Measurements from ENCODE around the gene AP4M1. TPM values are rescaled to one million over a fixed set of nuclear protein-coding genes. Genes with fewer than 3 reads are reported as not detected.

Gene AP4M1
- total and polyA plus RNA-seq, 9 of the 15 experiments (the other 6 are each of a cell fraction or from before 2014, with no cell fraction given) = 1.3 to 30.9 (median 14.1) TPM

DNA sequence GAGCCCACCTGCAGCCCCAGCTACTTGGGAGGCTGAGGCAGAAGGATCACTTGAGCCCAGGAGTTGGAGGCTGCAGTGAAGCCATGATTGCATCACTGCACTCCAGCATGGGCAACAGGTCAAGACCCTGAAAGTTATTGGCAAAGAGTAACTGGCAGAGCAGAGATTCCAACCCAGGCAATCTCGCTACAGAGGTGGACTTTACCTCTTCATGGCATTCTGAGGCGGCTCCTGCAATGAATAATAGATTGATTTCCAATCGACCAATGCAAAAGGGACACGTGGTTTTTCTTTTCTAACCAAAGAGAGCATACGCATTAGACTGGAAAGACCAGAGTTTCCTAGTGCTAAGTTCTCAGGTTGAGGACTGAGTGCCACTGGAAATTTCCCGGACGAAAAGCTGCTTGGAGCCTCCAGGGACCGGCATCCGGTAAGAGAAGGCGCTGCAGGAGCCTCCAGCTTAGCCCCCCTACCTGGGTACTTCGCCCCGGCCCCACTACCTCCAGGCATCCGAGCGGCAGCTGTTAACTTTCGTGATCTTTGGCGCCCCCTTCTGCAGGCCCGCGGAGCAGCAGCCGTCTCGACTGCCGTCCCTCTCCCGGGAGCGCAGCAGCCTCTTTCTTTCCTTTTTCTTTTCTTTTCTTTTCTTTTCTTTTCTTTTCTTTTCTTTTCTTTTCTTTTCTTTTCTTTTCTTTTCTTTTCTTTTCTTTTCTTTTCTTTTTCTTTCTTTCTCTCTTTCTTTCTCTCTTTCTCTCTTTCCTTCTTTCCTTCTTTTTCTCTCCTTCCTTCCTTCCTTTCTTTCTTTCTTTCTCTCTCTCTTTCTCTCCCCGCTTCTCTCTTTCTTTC, 29.4 kb downstream of the AP4M1 start:
- Histone ChIP-seq H4K20me1 (replicated peaks; ENCODE audit: control insufficient read depth, insufficient read depth, low read length) (no peaks in the 10 kb centered on the region), H2AFZ (ENCODE audit: low read depth, low read length) (peak overlapping the region; percentile 85), H3K27me3 (ENCODE audit: control insufficient read depth in 2 of 2, insufficient read depth in 2 of 2, low read length in 2 of 2) (no peaks in the 10 kb centered on the region; a peak in 2 of 5 replicates), H3K4me2 (ENCODE audit: insufficient read depth, low read length) (peak overlapping the region; percentile 60), H3K4me3 (no peak overlapping the region), H3K4me1 (replicated peaks in 1 of 2; ENCODE audit: control insufficient read depth in 2 of 2, insufficient read depth in 2 of 2, low read length in 2 of 2) (peaks cover 11 to 27% of the 10 kb centered on the region in 2 experiments), H3K9me3 (replicated peaks; ENCODE audit: control insufficient read depth, insufficient read depth, low read depth, low read length) (no peaks in the 10 kb centered on the region), H3K9ac (ENCODE audit: insufficient read depth in 1 of 2, low read depth in 2 of 2, low read length in 2 of 2) (peak overlapping the region; percentile 48 to 75), H3K79me2 (ENCODE audit: control insufficient read depth, insufficient read depth, low read length) (peaks cover 12% of the 10 kb centered on the region), H3K9me1 (ENCODE audit: control insufficient read depth, insufficient read depth, low read length) (no peaks in the 10 kb centered on the region), H3K36me3 (ENCODE audit: control insufficient read depth, insufficient read depth, low read length) (no peaks in the 10 kb centered on the region), H3K27ac (ENCODE audit: extremely low read depth, low read depth, low read length) (no peak overlapping the region)
- no TSS peak for BruUV-seq (replicated peaks)
- ChIA-PET CTCF (ENCODE audit: low intra/inter-chr PET ratio) (interaction anchor here (0.6 to 4.8 kb wide), 13 partner anchors 12 to 684 kb away, joined by 3 to 54 read pairs (median 5); no protein-coding TSS in a partner anchor), POLR2A (interaction anchor here (0.7 to 1.1 kb wide), 5 partner anchors 10 to 149 kb away, joined by 3 to 4 read pairs (median 3); no protein-coding TSS in a partner anchor)
- in situ Hi-C loops (cut with MboI) = loop anchor here (5.0 kb wide), 2 partner anchors 81 to 216 kb away; no protein-coding TSS in a partner anchor
- ATAC-seq (peak; percentile 50), FAIRE-seq (peak; percentile 29), DNase-seq (ENCODE audit: extremely low read depth in 1 of 4, low spot score in 3 of 4) (peak; percentile 85 to 90 (median 89))
- intact Hi-C loops (cut with micrococcal nuclease) = loop anchor here (1.0 to 2.0 kb wide), 2 partner anchors 137 to 212 kb away; partner anchors contain the start of gene TRIM4
- 10% methylated on average over 24 of the region's 24 CpGs for WGBS (ENCODE audit: insufficient coverage, low coverage, missing lambda C conversion rate)
- no peak for TF ChIP-seq MTA3 (IDR thresholded peaks at IDR 0.05; ENCODE audit: borderline replicate concordance)
- TF ChIP-seq TCF7 (IDR thresholded peaks at IDR 0.05; ENCODE audit: borderline replicate concordance) = no peak
- TF ChIP-seq FOSL1 (tag; conservative IDR thresholded peaks at IDR 0.05) = no peak
- TF ChIP-seq VEZF1 (CRISPR knock-in tag; IDR thresholded peaks at IDR 0.05) = peak; percentile 17; the same call in 1 of the 2 replicates
- no peak for TF ChIP-seq SIRT6 (IDR thresholded peaks at IDR 0.05; ENCODE audit: low read depth, low read length)
- TF ChIP-seq LARP7 (IDR thresholded peaks at IDR 0.05) = peak; percentile 80; the same call in 1 of the 2 replicates
- TF ChIP-seq ZFP30 (CRISPR knock-in tag; IDR thresholded peaks at IDR 0.05; ENCODE audit: borderline replicate concordance) = no peak
- TF ChIP-seq BRF1 (IDR thresholded peaks at IDR 0.05; ENCODE audit: borderline replicate concordance, extremely low read depth, insufficient read length) = no peak
- no peak for TF ChIP-seq MBD2 (IDR thresholded peaks at IDR 0.05; ENCODE audit: borderline replicate concordance, low read depth)
- peak in 1 of 2 experiments; percentile 8; a peak in 1 of 4 replicates for TF ChIP-seq TEAD1 (CRISPR knock-in tag; IDR thresholded peaks at IDR 0.05)
- no peak for TF ChIP-seq ZNF717 (CRISPR knock-in tag; IDR thresholded peaks at IDR 0.05)
- no peak for TF ChIP-seq ZNF766 (CRISPR knock-in tag; conservative IDR thresholded peaks at IDR 0.05)
- no peak for TF ChIP-seq ZNF511 (CRISPR knock-in tag; IDR thresholded peaks at IDR 0.05)
- no peak for TF ChIP-seq CGGBP1 (CRISPR knock-in tag; IDR thresholded peaks at IDR 0.05)
- TF ChIP-seq ZNF444 (CRISPR knock-in tag; IDR thresholded peaks at IDR 0.05) = no peak
- no peak for TF ChIP-seq IRF9 (tag; IDR thresholded peaks at IDR 0.05)

Data from K562 (cell line).